Neutrophil (primary cell): ENCODE results near the gene SEPTIN12.

Source experiments
- H3K27ac ChIP-seq: fragments of 200-600 bp; sonication (generic); 2 replicates; pipeline ENCODE4 v1.5.1; 2016; ENCODE audit warnings: mild to moderate bottlenecking, moderate library complexity
- H3K27me3 ChIP-seq: fragments of 200-600 bp; sonication (generic); 2 replicates; pipeline ENCODE4 v1.6.0; 2016; ENCODE audit warnings: mild to moderate bottlenecking
- H3K36me3 ChIP-seq: fragments of 200-600 bp; sonication (generic); 2 replicates; pipeline ENCODE4 v1.5.1; 2017
- H3K4me1 ChIP-seq, 2 experiments: fragments of 200-600 bp in 1 of 2; sonication (generic) in 1 of 2; 1 replicate in 1 of 2; 2 replicates in 1 of 2; pipeline versions ENCODE4 v1.5.1 to v1.6.1; 2013 to 2016; ENCODE audit warnings: low read depth in 1 of 2, low read length in 1 of 2, mild to moderate bottlenecking in 1 of 2, moderate library complexity in 1 of 2; ENCODE audit not compliant: control insufficient read depth in 1 of 2, insufficient read depth in 1 of 2
- H3K4me3 ChIP-seq, 2 experiments: fragments of 200-600 bp in 1 of 2; sonication (generic) in 1 of 2; 1 replicate in 1 of 2; 2 replicates in 1 of 2; pipeline ENCODE4 v1.5.1; 2013 to 2016; ENCODE audit warnings: low read depth in 1 of 2, low read length in 1 of 2, mild to moderate bottlenecking in 1 of 2, moderate library complexity in 1 of 2
- H3K9me3 ChIP-seq: fragments of 200-600 bp; sonication (generic); 2 replicates; pipeline ENCODE4 v1.5.1; 2016
- CTCF ChIP-seq: fragments of 200-600 bp; sonication (generic); IDR thresholded peaks from 2 replicates; pipeline ENCODE4 v1.5.1; 2016; ENCODE audit warnings: antibody characterized with exemption

SEPTIN12 gene

DNA sequence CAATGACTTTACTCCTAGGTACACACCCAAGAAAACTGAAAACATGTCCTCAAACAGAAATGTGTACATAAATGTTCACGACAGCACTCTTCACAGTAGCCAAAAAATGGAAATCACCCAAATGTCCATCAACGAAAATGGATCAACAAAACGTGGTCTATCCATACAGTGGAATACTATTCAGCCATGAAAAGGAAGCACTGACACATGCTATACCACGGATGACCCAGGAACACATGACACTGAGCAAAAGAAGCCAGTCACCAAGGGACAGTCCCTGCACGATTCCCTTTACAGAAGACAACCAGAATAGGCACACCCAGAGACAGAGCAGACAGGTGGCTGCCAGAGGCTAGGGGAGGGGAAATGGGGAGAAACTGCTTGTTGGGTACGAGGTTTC is 32.5 kb downstream of the SEPTIN12 start:
- H3K36me3 ChIP-seq = peaks cover 59% of the 10 kb centered on the region

GRCh38 chr16:4754865-4755264 is 33.3 kb downstream of the SEPTIN12 start:
- TF ChIP-seq CTCF = no peak
- no peaks in the 10 kb centered on the region for H3K4me1 ChIP-seq
- H3K27me3 ChIP-seq = no peaks in the 10 kb centered on the region
- peaks cover 51% of the 10 kb centered on the region for H3K36me3 ChIP-seq
- no peak overlapping the region for H3K4me3 ChIP-seq
- no peaks in the 10 kb centered on the region for H3K9me3 ChIP-seq
- H3K27ac ChIP-seq = no peak overlapping the region

More for the DNA sequence above, 32.5 kb downstream of the SEPTIN12 start:
- Histone ChIP-seq H3K27me3 (no peaks in the 10 kb centered on the region), H3K9me3 (no peaks in the 10 kb centered on the region), H3K27ac (no peak overlapping the region), H3K4me1 (no peaks in the 10 kb centered on the region), H3K4me3 (no peak overlapping the region)
- TF ChIP-seq CTCF = no peak

GRCh38 chr16:4753227-4753626 is 34.9 kb downstream of the SEPTIN12 start:
- Histone ChIP-seq H3K36me3 (peaks cover 44% of the 10 kb centered on the region), H3K4me1 (no peaks in the 10 kb centered on the region), H3K27ac (no peak overlapping the region), H3K4me3 (no peak overlapping the region), H3K27me3 (no peaks in the 10 kb centered on the region), H3K9me3 (no peaks in the 10 kb centered on the region)
- TF ChIP-seq CTCF = no peak

DNA sequence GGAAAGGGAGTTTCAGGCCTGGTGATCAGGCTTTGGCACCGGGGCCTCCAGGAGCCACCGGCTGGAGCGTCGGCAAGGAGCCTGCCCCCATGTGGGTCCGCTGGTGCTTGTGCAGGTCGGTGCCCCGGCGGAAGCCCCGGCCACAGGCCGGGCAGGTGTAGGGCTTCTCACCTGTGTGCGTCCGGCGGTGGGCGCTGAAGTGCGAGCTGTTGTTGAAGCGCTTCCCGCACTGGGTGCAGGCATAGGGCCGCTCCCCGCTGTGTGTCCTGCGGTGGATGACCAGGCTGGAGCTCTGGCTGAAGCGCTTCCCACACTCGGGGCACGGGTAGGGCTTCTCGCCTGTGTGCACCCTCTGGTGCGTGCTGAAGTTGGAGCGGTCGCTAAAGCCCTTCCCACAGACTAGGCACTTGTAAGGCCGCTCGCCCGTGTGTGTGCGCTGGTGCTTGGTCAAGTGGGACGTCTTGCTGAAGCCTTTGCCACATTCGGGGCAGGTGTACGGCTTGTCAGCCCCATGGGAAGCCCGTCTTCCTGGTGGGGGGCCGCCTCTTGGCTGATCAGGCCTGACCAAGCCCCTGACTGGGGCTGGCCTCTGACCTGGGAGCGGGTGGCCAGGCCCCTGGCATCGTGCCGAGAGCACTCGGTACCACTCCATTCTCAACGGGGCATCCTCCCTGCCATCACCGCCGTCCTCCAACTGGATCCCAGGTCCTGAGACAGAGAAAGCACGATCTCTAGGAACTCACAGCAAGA is 35.6 kb downstream of the SEPTIN12 start:
- Histone ChIP-seq H3K36me3 (peaks cover 41% of the 10 kb centered on the region), H3K9me3 (no peaks in the 10 kb centered on the region), H3K4me3 (no peak overlapping the region), H3K27ac (no peak overlapping the region), H3K27me3 (no peaks in the 10 kb centered on the region), H3K4me1 (no peaks in the 10 kb centered on the region)
- TF ChIP-seq CTCF = no peak

DNA sequence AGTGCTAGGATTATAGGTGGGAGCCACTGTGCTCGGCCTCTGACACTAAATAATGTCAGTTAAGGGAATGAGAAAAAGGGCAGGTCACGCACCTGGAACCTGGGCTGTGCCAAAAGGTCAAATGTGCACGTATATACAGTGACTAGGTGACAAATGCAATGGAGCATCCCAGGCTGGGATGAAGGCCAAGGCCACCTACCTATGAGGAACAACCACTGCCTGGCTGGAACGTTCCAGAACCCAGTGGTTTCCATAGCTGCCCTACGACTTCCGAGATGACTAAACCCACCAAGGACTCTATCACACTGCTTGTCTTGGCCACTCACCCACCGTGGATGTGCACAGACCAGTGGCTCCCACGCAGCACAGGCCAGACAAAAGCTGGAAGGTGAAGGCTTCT is 37.2 kb downstream of the SEPTIN12 start:
- no peaks in the 10 kb centered on the region for H3K9me3 ChIP-seq
- H3K4me3 ChIP-seq = no peak overlapping the region
- H3K27me3 ChIP-seq = no peaks in the 10 kb centered on the region
- H3K36me3 ChIP-seq = peaks cover 41% of the 10 kb centered on the region
- no peak overlapping the region for H3K27ac ChIP-seq
- no peak for TF ChIP-seq CTCF
- no peaks in the 10 kb centered on the region for H3K4me1 ChIP-seq
